NT2/D1 (cell line): ENCODE data around the gene FIGNL1.

Experiments
- YY1 ChIP-seq: IDR thresholded peaks from 2 replicates; pipeline ENCODE4 v1.6.1; 2011; ENCODE audit not compliant: insufficient read length, insufficient read depth
- ZNF274 ChIP-seq: IDR thresholded peaks from 2 replicates; pipeline ENCODE4 v1.6.1; 2011; ENCODE audit warnings: mild to moderate bottlenecking, low read depth, low read length

- TF ChIP-seq ZNF274 (no peak), YY1 (no peak)
These were observed 22.6 kb downstream of the FIGNL1 start for GRCh38 chr7:50427518-50427917.
